Panc1 (cell line): ENCODE results near the gene TMEM61. TPM values are rescaled to one million over a fixed set of nuclear protein-coding genes. Genes with fewer than 3 reads are reported as not detected.

ENCODE experiments used
- ATAC-seq: fragments of 200-7000 bp; cut with Tn5 transposase; 2 replicates; pipeline ENCODE4 v1.9.1; 2020; ENCODE audit warnings: mild to moderate bottlenecking, moderate library complexity
- BruUV-seq: library from RNA; stranded (reverse); fragments of 400-500 nt; replicated peaks from 2 replicates; lab custom pipeline; 2021; lab: Mats Ljungman, UMichigan
- CTCF ChIA-PET: fragments of 300-600 bp; sonication (Branson Sonifier 250); formaldehyde crosslinking; loops from one replicate; lab custom pipeline; 2022; ENCODE audit warnings: antibody characterized with exemption; lab: Charles Lee
- POLR2A ChIA-PET: fragments of 300-600 bp; sonication (Branson Sonifier 250); formaldehyde crosslinking; loops from one replicate; lab custom pipeline; 2022; ENCODE audit warnings: antibody characterized with exemption; lab: Charles Lee
- DNase-seq: peaks from one replicate; pipeline ENCODE4 v3.0.0-alpha.2; 2010; ENCODE audit warnings: low read depth, low spot score
- H3K27ac ChIP-seq: 2 replicates; pipeline ENCODE4 v1.5.1; 2011; ENCODE audit warnings: mild to moderate bottlenecking, low read length, inconsistent platforms
- H3K27me3 ChIP-seq: fragments of 200-500 bp; sonication (Bioruptor generic); 2 replicates; pipeline ENCODE4 v1.6.0; 2014; ENCODE audit warnings: low read length, inconsistent platforms; ENCODE audit not compliant: control insufficient read depth, insufficient read depth
- H3K36me3 ChIP-seq: fragments of 200-500 bp; sonication (Bioruptor generic); 2 replicates; pipeline ENCODE4 v1.5.1; 2014; ENCODE audit warnings: inconsistent platforms, mild to moderate bottlenecking, low read length, moderate library complexity; ENCODE audit not compliant: control insufficient read depth, insufficient read depth
- H3K4me1 ChIP-seq: 2 replicates; pipeline ENCODE4 v1.5.1; 2011; ENCODE audit warnings: inconsistent platforms, mild to moderate bottlenecking, low read length, moderate library complexity; ENCODE audit not compliant: control insufficient read depth, insufficient read depth
- H3K4me3 ChIP-seq, 2 experiments: 2 replicates each; pipeline ENCODE4 v1.5.1; 2011 to 2012; ENCODE audit warnings: low read depth in 2 of 2, low read length in 2 of 2, mild to moderate bottlenecking in 2 of 2, inconsistent platforms in 1 of 2, moderate library complexity in 1 of 2
- H3K9me3 ChIP-seq: fragments of 200-500 bp; sonication (Bioruptor generic); 2 replicates; pipeline ENCODE4 v1.5.1; 2014; ENCODE audit warnings: low read depth, mild to moderate bottlenecking, inconsistent platforms, low read length, moderate library complexity; ENCODE audit not compliant: control insufficient read depth, insufficient read depth
- POLR2AphosphoS5 ChIP-seq: IDR thresholded peaks from 2 replicates; pipeline ENCODE4 v1.6.1; 2012; ENCODE audit warnings: mild to moderate bottlenecking, low read depth, low read length, moderate library complexity
- SIN3A ChIP-seq: IDR thresholded peaks from 2 replicates; pipeline ENCODE4 v1.6.1; 2012; ENCODE audit warnings: low read depth, mild to moderate bottlenecking, low read length, moderate library complexity, borderline replicate concordance; ENCODE audit not compliant: insufficient read depth
- TCF7L2 ChIP-seq: IDR thresholded peaks from 2 replicates; pipeline ENCODE4 v1.6.1; 2011; ENCODE audit warnings: mild to moderate bottlenecking, low read depth, low read length, inconsistent platforms
- in situ Hi-C: cut with HindIII; loops from 2 replicates; pipeline ENCODE4 v1.10.0; 2016; ENCODE audit warnings: low sequenced_read_pairs, low pct_unique_long_range_greater_than_20kb
- intact Hi-C: fragments of 100-400 bp; cut with micrococcal nuclease; formaldehyde crosslinking; loops from one replicate; pipeline ENCODE4 v1.10.0; 2022; ENCODE audit not compliant: unreplicated experiment
- total RNA-seq: library from RNA; stranded (reverse); gene quantifications from one replicate; pipeline ENCODE4 v1.2.1, GENCODE V29; 2021; ENCODE audit not compliant: unreplicated experiment
- TF ChIP-seq, protein P1 (sequence below), 2 experiments: IDR thresholded peaks; 2 replicates each; pipeline ENCODE4 v1.6.1; 2011 to 2012; ENCODE audit warnings: low read depth in 2 of 2, control low read depth in 1 of 2, low read length in 1 of 2, mild to moderate bottlenecking in 1 of 2, moderate library complexity in 1 of 2; ENCODE audit not compliant: insufficient read depth in 1 of 2
- TF ChIP-seq, protein P2 (sequence below): fragments of 450-650 bp; IDR thresholded peaks from 2 replicates; pipeline ENCODE4 v1.5.1; 2017; ENCODE audit warnings: mild to moderate bottlenecking

The TMEM61 gene
- total RNA-seq, 1 experiment from 2014 or later: not detected

DNA sequence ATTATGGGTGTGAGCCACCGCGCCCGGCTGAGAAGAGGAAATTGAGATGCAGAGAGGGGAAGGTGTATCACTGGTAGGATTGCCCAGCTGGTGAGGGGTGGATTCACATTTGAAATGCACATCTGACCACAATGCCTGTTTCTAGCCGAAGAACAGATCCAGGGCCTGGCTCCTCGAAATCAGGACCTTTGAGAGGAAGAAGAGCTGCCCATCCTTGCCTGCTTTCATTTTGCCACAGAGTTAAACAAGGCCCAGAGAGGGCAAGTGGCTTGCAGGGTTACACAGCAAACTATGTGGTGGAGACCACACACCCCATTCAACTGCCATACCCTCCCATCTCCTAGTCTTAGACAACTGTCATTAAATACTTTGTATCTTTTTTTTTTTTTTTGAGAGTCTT is 32.9 kb upstream of the TMEM61 start:
- no peak for DNase-seq
- ChIA-PET POLR2A (no interaction called here), CTCF (interaction anchor here (0.6 to 0.8 kb wide), 2 partner anchors 13 to 67 kb away, joined by 4 to 6 read pairs; no protein-coding TSS in a partner anchor)
- BruUV-seq: no TSS peak
- intact Hi-C loops (no loop called here), in situ Hi-C loops (no loop called here)
- no peaks in the 10 kb centered on the region for H3K27me3 ChIP-seq
- H3K4me3 ChIP-seq: no peak overlapping the region
- H3K4me1 ChIP-seq: peaks cover 5% of the 10 kb centered on the region; the same call in 1 of the 2 replicates
- H3K9me3 ChIP-seq: no peaks in the 10 kb centered on the region
- ATAC-seq: no peak
- no peak for TF ChIP-seq TCF7L2
- TF ChIP-seq POLR2AphosphoS5: no peak
- TF ChIP-seq, protein P1, sequence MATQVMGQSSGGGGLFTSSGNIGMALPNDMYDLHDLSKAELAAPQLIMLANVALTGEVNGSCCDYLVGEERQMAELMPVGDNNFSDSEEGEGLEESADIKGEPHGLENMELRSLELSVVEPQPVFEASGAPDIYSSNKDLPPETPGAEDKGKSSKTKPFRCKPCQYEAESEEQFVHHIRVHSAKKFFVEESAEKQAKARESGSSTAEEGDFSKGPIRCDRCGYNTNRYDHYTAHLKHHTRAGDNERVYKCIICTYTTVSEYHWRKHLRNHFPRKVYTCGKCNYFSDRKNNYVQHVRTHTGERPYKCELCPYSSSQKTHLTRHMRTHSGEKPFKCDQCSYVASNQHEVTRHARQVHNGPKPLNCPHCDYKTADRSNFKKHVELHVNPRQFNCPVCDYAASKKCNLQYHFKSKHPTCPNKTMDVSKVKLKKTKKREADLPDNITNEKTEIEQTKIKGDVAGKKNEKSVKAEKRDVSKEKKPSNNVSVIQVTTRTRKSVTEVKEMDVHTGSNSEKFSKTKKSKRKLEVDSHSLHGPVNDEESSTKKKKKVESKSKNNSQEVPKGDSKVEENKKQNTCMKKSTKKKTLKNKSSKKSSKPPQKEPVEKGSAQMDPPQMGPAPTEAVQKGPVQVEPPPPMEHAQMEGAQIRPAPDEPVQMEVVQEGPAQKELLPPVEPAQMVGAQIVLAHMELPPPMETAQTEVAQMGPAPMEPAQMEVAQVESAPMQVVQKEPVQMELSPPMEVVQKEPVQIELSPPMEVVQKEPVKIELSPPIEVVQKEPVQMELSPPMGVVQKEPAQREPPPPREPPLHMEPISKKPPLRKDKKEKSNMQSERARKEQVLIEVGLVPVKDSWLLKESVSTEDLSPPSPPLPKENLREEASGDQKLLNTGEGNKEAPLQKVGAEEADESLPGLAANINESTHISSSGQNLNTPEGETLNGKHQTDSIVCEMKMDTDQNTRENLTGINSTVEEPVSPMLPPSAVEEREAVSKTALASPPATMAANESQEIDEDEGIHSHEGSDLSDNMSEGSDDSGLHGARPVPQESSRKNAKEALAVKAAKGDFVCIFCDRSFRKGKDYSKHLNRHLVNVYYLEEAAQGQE (IDR thresholded peaks at IDR 0.05; ENCODE audit: insufficient read depth in 1 of 2, low read depth in 2 of 2, low read length in 1 of 2): no peak
- TF ChIP-seq SIN3A: no peak
- TF ChIP-seq, protein P2, sequence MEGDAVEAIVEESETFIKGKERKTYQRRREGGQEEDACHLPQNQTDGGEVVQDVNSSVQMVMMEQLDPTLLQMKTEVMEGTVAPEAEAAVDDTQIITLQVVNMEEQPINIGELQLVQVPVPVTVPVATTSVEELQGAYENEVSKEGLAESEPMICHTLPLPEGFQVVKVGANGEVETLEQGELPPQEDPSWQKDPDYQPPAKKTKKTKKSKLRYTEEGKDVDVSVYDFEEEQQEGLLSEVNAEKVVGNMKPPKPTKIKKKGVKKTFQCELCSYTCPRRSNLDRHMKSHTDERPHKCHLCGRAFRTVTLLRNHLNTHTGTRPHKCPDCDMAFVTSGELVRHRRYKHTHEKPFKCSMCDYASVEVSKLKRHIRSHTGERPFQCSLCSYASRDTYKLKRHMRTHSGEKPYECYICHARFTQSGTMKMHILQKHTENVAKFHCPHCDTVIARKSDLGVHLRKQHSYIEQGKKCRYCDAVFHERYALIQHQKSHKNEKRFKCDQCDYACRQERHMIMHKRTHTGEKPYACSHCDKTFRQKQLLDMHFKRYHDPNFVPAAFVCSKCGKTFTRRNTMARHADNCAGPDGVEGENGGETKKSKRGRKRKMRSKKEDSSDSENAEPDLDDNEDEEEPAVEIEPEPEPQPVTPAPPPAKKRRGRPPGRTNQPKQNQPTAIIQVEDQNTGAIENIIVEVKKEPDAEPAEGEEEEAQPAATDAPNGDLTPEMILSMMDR: no peak
- H3K36me3 ChIP-seq: no peaks in the 10 kb centered on the region
- H3K27ac ChIP-seq: no peak overlapping the region

DNA sequence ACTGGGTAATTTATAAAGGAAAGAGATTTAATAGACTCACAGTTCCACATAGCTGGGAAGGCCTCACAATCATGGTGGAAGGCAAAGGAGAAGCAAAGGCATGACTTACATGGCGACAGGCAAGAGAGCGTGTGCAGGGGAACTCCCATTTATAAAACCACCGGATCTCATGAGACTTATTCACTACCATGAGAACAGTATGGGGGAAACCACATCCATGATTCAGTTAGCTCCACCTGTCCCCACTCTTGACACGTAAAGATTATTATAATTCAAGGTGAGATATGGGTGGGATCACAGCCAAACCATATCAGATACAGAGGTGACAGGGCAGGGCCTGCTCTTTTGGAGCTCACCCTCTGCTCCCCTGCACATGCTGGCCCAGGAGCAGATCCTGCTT is 31.4 kb upstream of the TMEM61 start:
- TF ChIP-seq SIN3A: no peak
- TF ChIP-seq, protein P2: no peak
- no peak for TF ChIP-seq TCF7L2
- TF ChIP-seq, protein P1 (IDR thresholded peaks at IDR 0.05; ENCODE audit: insufficient read depth in 1 of 2, low read depth in 2 of 2, low read length in 1 of 2): no peak
- TF ChIP-seq POLR2AphosphoS5: no peak
- DNase-seq: no peak
- CTCF ChIA-PET: interaction anchor here (0.6 to 1.0 kb wide), 2 partner anchors 47 to 55 kb away, joined by 5 to 7 read pairs; no protein-coding TSS in a partner anchor
- no peak for ATAC-seq
- intact Hi-C loops (no loop called here), in situ Hi-C loops (no loop called here)
- no peak overlapping the region for H3K4me3 ChIP-seq
- H3K27me3 ChIP-seq: no peaks in the 10 kb centered on the region
- H3K9me3 ChIP-seq: no peaks in the 10 kb centered on the region
- no peaks in the 10 kb centered on the region for H3K36me3 ChIP-seq
- peaks cover 5% of the 10 kb centered on the region; the same call in 1 of the 2 replicates for H3K4me1 ChIP-seq
- no TSS peak for BruUV-seq
- H3K27ac ChIP-seq: no peak overlapping the region
- POLR2A ChIA-PET: no interaction called here
